Activated naive CD4-positive, alpha-beta T cell treated with anti-CD3 and anti-CD28 coated beads, Interleukin-2, amount 10 ng/mL, durations not matched to agents 7 days and 5 days (primary cell): Measurements from ENCODE around the gene EXT2.

Experiments used
- CTCF ChIA-PET: fragments of 350-600 bp; sonication (Branson Sonifier 250); formaldehyde crosslinking; loops from one replicate; lab custom pipeline; 2021; ENCODE audit warnings: antibody characterized with exemption; lab: Charles Lee
- DNase-seq: peaks from one replicate; pipeline ENCODE4 v3.0.0-alpha.2; 2020
- H3K27ac Mint-ChIP-seq: one replicate; pipeline ENCODE4 v1.8.0; 2021; ENCODE audit warnings: mild to moderate bottlenecking, moderate library complexity, mixed read lengths
- H3K27me3 Mint-ChIP-seq: one replicate; pipeline ENCODE4 v1.8.0; 2021; ENCODE audit warnings: mild to moderate bottlenecking, mixed read lengths
- H3K36me3 Mint-ChIP-seq: one replicate; pipeline ENCODE4 v1.8.0; 2021; ENCODE audit warnings: mixed read lengths
- H3K4me1 Mint-ChIP-seq: one replicate; pipeline ENCODE4 v1.8.0; 2021; ENCODE audit warnings: mixed read lengths
- H3K4me3 Mint-ChIP-seq: one replicate; pipeline ENCODE4 v1.8.0; 2021; ENCODE audit warnings: mild to moderate bottlenecking, moderate library complexity, mixed read lengths
- H3K9me3 Mint-ChIP-seq: one replicate; pipeline ENCODE4 v1.8.0; 2021; ENCODE audit warnings: mixed read lengths

EXT2 gene

DNA sequence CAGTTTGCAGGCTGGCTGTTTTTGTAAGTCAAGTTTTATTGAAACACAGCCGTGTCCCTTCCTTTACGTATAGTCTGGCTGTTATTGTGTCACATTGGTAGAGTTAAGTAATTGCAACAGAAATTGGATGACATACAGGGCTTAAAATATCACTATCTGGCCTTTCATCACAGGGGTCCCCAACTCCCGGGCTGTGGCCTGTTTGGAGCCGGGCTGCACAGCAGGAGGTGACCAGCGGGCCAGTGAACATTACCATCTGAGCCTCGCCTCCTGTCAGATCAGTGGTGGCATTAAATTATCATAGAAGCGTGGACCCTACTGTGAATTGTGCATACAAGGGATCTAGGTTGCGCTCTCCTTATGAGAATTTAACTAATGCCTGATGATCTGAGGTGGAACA, 31.7 kb downstream of the EXT2 start:
- Mint-ChIP-seq H3K4me1 (no peaks in the 10 kb centered on the region), H3K9me3 (no peaks in the 10 kb centered on the region), H3K27me3 (no peaks in the 10 kb centered on the region), H3K4me3 (no peak overlapping the region), H3K36me3 (peaks cover 27% of the 10 kb centered on the region), H3K27ac (no peak overlapping the region)
- CTCF ChIA-PET, result no interaction called here
- no peak for DNase-seq

DNA sequence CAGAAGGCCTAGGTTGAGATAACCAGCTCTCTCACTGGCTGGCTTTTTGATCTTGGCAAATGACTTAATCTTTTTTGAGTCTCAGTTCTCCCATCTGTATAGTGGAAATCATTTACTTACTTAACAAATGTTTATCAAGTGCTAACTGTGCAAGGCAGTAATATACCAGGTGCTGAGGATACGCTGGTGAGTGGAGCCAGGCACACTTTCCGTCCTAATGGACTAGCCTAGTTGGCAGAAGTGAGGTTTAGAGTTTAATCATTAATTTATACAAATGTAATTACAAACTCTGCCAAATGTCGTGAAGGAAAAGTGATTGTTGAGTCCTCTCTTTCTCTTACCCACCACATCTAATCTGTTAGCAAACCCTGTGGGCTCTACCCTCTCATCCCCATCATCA, 33.3 kb downstream of the EXT2 start:
- no peak for DNase-seq
- Mint-ChIP-seq H3K9me3 (no peaks in the 10 kb centered on the region), H3K4me3 (no peak overlapping the region), H3K27me3 (no peaks in the 10 kb centered on the region), H3K4me1 (no peaks in the 10 kb centered on the region), H3K27ac (no peak overlapping the region), H3K36me3 (peaks cover 27% of the 10 kb centered on the region)
- CTCF ChIA-PET, result no interaction called here

DNA sequence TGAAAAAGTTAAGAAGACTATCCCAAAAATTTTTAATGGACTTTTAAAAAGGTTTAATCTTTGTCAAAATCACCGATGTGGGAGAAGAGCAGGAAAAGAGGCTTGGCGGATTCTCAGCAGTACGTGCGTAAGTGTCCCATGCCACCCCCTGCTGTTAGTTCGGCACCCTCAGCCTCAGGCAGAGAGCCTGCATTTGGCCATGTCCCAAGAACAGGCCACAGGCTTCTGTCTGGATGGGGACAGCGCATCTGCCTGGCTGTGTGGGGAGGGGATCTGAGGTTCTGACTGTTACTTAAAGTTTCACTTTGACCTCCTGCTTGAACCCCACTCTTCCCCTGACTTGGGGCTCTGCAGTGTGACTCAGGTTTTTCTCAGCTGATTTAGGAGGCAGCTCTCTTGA, 35.3 kb downstream of the EXT2 start:
- Mint-ChIP-seq H3K9me3 (no peaks in the 10 kb centered on the region), H3K27me3 (no peaks in the 10 kb centered on the region), H3K4me1 (no peaks in the 10 kb centered on the region), H3K27ac (no peak overlapping the region), H3K4me3 (no peak overlapping the region), H3K36me3 (peaks cover 29% of the 10 kb centered on the region)
- CTCF ChIA-PET, result interaction anchor here (1.9 kb wide), 1 partner anchor 10 kb away, joined by 5 read pairs; no protein-coding TSS in a partner anchor
- no peak for DNase-seq

DNA sequence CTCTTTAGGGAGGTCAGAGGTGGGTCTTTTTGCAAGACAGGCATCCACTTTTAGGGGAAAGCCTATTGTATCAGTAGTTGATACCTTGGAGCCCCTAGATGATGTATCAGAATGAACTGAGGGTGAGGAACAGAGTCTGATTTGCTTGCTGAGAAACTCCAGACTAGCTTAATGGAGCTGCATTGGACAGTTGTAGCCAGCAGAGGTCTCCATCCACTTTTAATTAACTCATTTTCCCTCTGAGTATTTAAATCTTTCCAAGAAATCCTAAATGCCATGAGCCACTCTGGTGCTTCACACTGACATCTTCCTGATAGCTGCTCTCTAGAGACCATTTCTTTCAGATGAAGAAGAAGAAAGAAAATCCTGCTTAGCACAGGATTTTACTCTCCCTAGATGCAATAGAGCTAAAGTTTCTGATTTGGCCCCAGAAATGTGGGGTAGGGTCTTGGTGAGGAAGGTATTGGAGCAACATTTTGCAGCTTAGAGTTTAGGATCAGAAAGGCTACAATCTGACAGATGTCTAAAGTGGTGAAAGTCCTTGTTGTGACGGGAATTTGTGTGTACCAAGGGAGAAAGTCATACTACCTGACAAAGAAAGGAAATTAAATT, 38.0 kb downstream of the EXT2 start:
- Mint-ChIP-seq H3K4me3 (no peak overlapping the region), H3K36me3 (peaks cover 19% of the 10 kb centered on the region), H3K4me1 (no peaks in the 10 kb centered on the region), H3K27me3 (no peaks in the 10 kb centered on the region), H3K27ac (no peak overlapping the region), H3K9me3 (no peaks in the 10 kb centered on the region)
- CTCF ChIA-PET, result interaction anchor here (0.7 to 2.0 kb wide), 17 partner anchors 9 to 407 kb away, joined by 3 to 7 read pairs (median 3); partner anchors contain the start of gene EXT2
- no peak for DNase-seq

DNA sequence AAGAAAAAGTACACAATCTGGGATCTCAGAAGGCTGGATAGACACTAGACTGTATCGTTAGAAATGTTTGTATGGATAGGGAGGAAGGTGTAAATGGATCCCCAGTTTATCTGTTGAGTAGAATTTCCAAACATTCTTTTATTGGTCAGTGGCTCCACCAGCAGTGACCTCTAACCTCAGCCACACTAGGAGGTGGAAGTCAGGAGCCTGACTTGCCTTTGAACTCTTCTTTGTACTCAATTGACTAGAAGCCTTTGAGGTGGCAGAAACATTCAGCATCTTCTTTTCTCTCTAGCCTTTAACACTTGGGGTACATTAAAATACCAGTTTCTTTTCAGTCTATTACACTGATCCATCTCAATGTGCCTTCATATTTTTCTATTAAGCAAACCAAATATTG, 39.1 kb downstream of the EXT2 start:
- Mint-ChIP-seq H3K27me3 (no peaks in the 10 kb centered on the region), H3K36me3 (peaks cover 13% of the 10 kb centered on the region), H3K27ac (no peak overlapping the region), H3K9me3 (no peaks in the 10 kb centered on the region), H3K4me3 (no peak overlapping the region), H3K4me1 (no peaks in the 10 kb centered on the region)
- CTCF ChIA-PET, result interaction anchor here (0.7 to 1.7 kb wide), 7 partner anchors 8 to 405 kb away, joined by 3 to 5 read pairs (median 4); no protein-coding TSS in a partner anchor
- DNase-seq, result no peak

DNA sequence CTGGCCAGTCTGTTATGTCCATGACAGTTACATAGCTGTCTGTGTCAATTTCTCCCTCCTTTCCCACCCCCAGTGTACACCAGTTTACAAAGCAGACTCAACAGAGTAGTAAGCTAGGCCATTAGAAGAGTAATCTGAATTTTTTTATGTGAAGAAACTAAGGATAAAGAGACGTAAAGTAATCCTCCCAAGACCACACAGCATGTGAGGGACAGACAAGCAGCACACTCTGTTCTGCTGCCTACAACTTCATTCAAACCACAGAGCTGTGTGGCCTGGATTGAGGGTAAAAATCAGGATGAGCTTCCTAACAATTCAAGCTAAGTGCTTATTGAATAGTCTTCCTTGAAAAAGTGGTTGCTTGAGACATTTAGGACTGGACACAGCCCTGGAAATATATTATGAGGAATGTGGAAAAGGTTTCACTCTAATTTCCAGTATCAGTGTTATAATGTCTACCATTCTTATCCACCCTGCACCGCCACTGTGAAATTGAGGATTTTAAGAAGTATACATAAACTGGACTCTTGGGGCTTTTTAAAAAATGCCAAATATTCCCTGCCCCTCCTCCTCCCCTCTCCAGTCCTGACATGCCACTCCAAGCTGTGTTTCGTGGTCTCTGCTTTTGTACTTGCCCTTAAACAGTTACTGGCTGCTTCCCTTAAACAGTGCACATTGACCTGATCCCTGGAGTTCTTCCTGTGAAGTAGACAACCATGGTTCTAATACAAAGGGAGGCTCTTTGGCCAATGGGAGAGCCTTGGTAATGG, 40.9 kb downstream of the EXT2 start:
- no peaks in the 10 kb centered on the region for H3K9me3 Mint-ChIP-seq
- CTCF ChIA-PET, result interaction anchor here (0.6 to 1.0 kb wide), 3 partner anchors 26 to 250 kb away, joined by 3 read pairs; partner anchors contain the start of gene ACCS
- DNase-seq, result no peak
- no peaks in the 10 kb centered on the region for H3K4me1 Mint-ChIP-seq
- H3K4me3 Mint-ChIP-seq, result no peak overlapping the region
- H3K27me3 Mint-ChIP-seq, result no peaks in the 10 kb centered on the region
- H3K27ac Mint-ChIP-seq, result no peak overlapping the region
- H3K36me3 Mint-ChIP-seq, result peaks cover 6% of the 10 kb centered on the region

DNA sequence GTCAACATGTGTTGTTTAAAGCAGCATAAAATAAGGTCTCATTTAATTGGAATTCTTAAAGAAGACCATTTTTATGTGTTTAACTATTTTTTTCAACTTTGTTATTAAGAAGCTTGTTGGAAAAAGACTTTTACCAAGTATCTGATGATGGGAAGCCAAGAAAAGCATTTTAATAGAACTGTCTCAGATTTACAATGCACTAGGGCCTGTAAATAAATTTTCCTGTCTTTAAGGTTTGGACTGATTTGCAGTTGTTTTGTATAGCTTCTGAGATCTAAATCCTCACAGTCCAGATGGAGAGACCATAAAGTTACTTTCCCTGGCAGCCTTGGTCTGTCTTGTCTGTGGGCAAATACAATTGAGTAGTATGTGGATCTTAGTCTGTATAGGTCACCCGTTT, 41.6 kb downstream of the EXT2 start:
- Mint-ChIP-seq H3K4me1 (no peaks in the 10 kb centered on the region), H3K9me3 (no peaks in the 10 kb centered on the region), H3K27me3 (no peaks in the 10 kb centered on the region), H3K36me3 (peaks cover 5% of the 10 kb centered on the region), H3K4me3 (no peak overlapping the region), H3K27ac (no peak overlapping the region)
- CTCF ChIA-PET, result interaction anchor here (0.6 to 1.0 kb wide), 2 partner anchors 27 to 29 kb away, joined by 3 read pairs; no protein-coding TSS in a partner anchor
- DNase-seq, result no peak

DNA sequence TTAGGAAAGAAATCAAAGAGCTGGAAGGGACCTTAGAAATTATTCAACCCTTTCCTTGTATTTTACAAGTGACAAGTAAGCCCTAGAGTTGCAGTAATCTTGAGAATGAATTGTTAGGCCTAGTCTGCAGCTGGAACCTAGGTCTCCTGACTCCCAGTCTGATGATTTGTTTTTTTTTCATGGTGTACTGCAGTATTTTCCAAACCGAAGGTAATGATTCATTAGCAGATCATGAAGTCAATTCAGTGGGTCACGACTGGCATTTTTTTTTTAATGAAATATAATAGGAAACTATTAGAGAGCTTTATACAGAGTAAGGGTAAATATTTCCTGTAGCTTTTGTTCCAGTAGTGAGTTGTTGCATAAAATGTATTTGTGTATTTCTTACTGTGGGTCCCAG, 42.8 kb downstream of the EXT2 start:
- CTCF ChIA-PET, result interaction anchor here (1.3 kb wide), 1 partner anchor 248 kb away, joined by 3 read pairs; no protein-coding TSS in a partner anchor
- DNase-seq, result no peak
- H3K27ac Mint-ChIP-seq, result no peak overlapping the region
- no peaks in the 10 kb centered on the region for H3K27me3 Mint-ChIP-seq
- H3K4me1 Mint-ChIP-seq, result no peaks in the 10 kb centered on the region
- H3K4me3 Mint-ChIP-seq, result no peak overlapping the region
- H3K9me3 Mint-ChIP-seq, result no peaks in the 10 kb centered on the region
- peaks cover 5% of the 10 kb centered on the region for H3K36me3 Mint-ChIP-seq

DNA sequence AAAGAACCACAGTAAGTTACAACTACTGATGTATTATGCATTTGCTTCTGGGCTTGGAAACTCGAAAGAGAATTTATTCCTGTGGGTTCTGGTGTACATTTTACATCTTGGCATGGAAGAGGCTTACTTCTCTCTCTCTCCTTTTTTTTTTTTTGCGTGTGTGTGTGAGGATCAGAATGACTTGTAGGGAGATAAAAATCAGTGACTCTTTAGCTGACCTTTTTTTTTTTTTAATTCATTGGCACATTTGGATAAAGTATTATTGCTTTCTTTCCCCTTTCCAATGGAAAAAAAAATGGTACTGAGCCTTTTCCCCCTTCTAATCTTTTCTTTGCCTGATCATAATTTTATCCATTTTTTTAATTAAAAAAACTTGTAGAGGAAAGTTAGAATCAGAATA, 43.5 kb downstream of the EXT2 start:
- no peaks in the 10 kb centered on the region for H3K4me1 Mint-ChIP-seq
- no peaks in the 10 kb centered on the region for H3K27me3 Mint-ChIP-seq
- H3K27ac Mint-ChIP-seq, result no peak overlapping the region
- peaks cover 5% of the 10 kb centered on the region for H3K36me3 Mint-ChIP-seq
- no peak for DNase-seq
- H3K4me3 Mint-ChIP-seq, result no peak overlapping the region
- CTCF ChIA-PET, result interaction anchor here (1.3 kb wide), 1 partner anchor 249 kb away, joined by 3 read pairs; no protein-coding TSS in a partner anchor
- H3K9me3 Mint-ChIP-seq, result no peaks in the 10 kb centered on the region

DNA sequence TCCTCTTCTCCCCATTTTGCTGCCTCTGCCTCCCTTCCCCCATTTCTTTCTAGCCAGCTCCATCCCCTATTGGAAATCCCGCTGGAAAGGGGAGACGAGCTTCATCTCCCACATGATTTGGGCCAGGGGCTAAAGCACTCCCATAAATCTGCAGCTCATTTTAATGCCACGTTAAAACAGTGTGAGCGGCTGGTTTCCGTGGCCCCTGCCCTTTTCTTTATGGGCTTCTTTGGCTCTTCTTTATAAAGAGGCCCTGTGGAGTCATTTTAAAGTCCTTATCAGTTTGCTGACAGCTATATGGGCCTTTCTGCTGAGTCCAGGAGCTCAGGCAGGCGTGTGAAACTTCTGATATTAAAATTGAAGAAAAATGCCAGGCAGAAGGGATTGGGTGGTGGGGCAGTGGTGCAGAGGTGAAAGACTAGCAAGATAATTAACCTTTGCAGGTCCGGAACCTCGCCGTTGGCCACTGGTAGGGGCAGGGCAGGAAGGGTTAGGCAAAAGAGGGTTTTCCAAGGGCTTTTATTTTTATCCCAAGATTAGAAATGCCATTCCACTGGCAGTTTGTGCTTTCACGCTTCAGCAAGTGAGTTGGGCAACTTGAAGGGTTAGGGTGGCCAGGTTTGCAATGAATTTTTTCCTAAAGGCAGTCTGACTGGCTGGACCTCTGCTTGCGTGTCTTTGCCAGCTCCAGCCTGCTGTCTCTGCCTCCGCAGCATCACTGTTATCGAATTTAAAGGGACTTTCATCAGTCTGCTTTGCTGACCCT, 44.3 kb downstream of the EXT2 start:
- Mint-ChIP-seq H3K27me3 (no peaks in the 10 kb centered on the region), H3K4me3 (no peak overlapping the region), H3K4me1 (no peaks in the 10 kb centered on the region), H3K27ac (no peak overlapping the region), H3K9me3 (no peaks in the 10 kb centered on the region), H3K36me3 (peaks cover 7% of the 10 kb centered on the region)
- no peak for DNase-seq
- CTCF ChIA-PET, result no interaction called here

DNA sequence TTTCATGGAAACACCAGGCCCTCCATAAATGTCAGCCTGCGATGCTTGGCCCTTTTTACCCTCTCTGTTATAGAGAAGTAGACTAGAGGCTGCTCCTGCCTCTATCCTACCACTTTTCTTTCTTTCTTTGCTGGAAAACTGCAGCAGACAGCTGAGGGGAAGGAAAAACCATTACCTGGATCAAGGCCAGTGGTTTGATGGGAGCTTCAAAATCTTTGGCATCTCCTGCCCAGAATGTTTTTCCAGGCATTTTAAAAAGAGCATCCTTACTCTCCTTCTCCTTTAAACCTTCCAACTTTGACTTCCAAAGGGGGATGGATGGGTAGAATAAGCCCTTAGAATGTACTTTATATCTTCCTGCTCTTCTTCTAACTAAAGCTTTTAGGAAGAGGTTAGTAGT, 44.9 kb downstream of the EXT2 start:
- H3K4me1 Mint-ChIP-seq, result no peaks in the 10 kb centered on the region
- no peak overlapping the region for H3K27ac Mint-ChIP-seq
- no peaks in the 10 kb centered on the region for H3K27me3 Mint-ChIP-seq
- H3K36me3 Mint-ChIP-seq, result peaks cover 9% of the 10 kb centered on the region
- DNase-seq, result no peak
- H3K4me3 Mint-ChIP-seq, result no peak overlapping the region
- CTCF ChIA-PET, result no interaction called here
- H3K9me3 Mint-ChIP-seq, result no peaks in the 10 kb centered on the region

DNA sequence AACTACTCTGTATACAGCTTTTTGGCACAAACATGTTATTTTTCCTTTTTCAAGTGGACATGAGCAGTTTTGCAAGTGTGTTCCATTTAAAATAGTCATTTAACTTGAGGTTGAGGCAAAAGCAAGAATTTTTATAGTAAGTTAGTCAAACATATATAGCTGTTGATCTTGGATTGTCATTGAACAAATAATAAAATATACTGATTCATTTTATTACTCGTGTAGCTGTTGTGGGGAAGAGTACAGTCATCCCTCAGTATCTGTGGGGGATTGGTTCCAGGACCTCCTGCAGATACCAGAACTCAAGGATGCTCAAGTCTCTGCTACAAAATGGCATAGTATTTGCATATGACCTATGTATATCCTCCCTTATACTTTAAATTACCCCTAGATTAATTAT, 45.3 kb downstream of the EXT2 start:
- Mint-ChIP-seq H3K27me3 (no peaks in the 10 kb centered on the region), H3K4me1 (no peaks in the 10 kb centered on the region), H3K9me3 (no peaks in the 10 kb centered on the region), H3K27ac (no peak overlapping the region), H3K4me3 (no peak overlapping the region), H3K36me3 (peaks cover 9% of the 10 kb centered on the region)
- DNase-seq, result no peak
- CTCF ChIA-PET, result no interaction called here

DNA sequence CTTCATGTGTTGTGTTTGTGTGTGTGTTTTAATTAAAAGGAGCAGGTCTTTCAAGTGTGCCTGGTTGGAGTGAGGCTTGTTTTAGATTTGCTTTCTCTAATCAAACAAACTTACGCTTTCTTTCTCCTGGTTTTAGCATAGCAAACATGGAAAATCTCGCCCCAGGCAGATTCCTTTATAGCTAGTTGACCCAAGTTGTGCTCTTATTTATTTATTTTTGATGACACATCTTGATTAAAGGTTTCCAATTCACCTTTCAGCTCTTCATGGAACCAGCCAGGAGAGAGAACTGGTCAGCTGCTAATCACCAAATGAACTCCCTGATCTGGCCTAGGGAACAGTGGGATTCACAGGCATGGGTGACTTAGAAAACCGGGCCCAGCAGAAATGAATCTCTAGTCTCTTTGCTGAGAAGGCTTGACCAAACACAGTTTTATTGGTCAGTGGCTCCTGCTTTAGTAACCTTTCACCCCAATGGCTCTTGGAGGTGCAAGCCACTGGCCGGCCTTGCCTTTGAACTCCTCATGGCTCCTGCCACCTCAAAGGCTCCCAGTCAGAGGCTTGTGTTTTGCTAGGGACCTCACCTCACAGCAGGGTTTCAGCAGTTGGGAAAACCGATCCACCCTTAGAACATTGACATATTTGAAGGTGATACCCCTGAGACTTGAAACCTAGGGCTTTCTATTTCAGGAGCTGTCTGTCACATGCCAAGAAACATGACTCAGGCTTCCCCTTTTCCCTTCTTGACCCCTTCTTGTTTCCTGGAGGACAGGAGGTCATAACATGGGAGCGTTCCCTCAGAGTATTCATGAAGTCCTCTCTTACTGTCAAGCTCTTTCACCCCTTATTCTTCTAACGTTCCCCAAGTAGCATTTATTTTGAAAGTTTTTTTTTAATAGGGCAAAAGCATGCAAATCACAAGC, 48.8 kb downstream of the EXT2 start:
- Mint-ChIP-seq H3K36me3 (peaks cover 8% of the 10 kb centered on the region), H3K4me3 (no peak overlapping the region), H3K27ac (no peak overlapping the region), H3K4me1 (no peaks in the 10 kb centered on the region), H3K9me3 (no peaks in the 10 kb centered on the region), H3K27me3 (no peaks in the 10 kb centered on the region)
- CTCF ChIA-PET, result no interaction called here
- DNase-seq, result no peak
